ENCODE results near the gene BIRC3. TPM values are rescaled to one million over a fixed set of nuclear protein-coding genes. Genes with fewer than 3 reads are reported as not detected.

Gene BIRC3
- polyA plus RNA-seq, 1 donor from 2014 or later = not detected

- Histone ChIP-seq H3K9ac (ENCODE audit: low read length) (no peak overlapping the region), H4K20me1 (ENCODE audit: insufficient read depth) (no peaks in the 10 kb centered on the region), H3K4me3 (ENCODE audit: low read length) (no peak overlapping the region), H3K79me2 (replicated peaks; ENCODE audit: insufficient read depth, low read length) (peaks cover 3% of the 10 kb centered on the region), H3K27me3 (ENCODE audit: insufficient read depth, low read depth, low read length) (no peaks in the 10 kb centered on the region), H3K9me3 (ENCODE audit: low read length) (peaks cover 3% of the 10 kb centered on the region), H3K9me2 (ENCODE audit: insufficient read depth, low read length) (no peaks in the 10 kb centered on the region), H3K27ac (ENCODE audit: low read length) (no peak overlapping the region), H3K4me2 (ENCODE audit: low read length) (no peak overlapping the region), H2AFZ (ENCODE audit: low read depth, low read length) (no peak overlapping the region), H3F3A (ENCODE audit: insufficient read depth, low read length, poor library complexity, severe bottlenecking) (no peaks in the 10 kb centered on the region), H3K36me3 (ENCODE audit: insufficient read depth, low read length) (peaks cover 10% of the 10 kb centered on the region)
- TF ChIP-seq POLR2AphosphoS5 (IDR thresholded peaks at IDR 0.05) (no peak), EP300 (conservative IDR thresholded peaks at IDR 0.05; ENCODE audit: poor library complexity, severe bottlenecking) (no peak), TAF1 (IDR thresholded peaks at IDR 0.05; ENCODE audit: low read depth) (no peak), SMC3 (conservative IDR thresholded peaks at IDR 0.05; ENCODE audit: poor library complexity) (no peak), CTCF (IDR thresholded peaks at IDR 0.05; ENCODE audit: poor library complexity, severe bottlenecking) (no peak), RAD21 (conservative IDR thresholded peaks at IDR 0.05) (no peak)
Observed at GRCh38 chr11:102357116-102357515, 39.8 kb downstream of the BIRC3 start.

GRCh38 chr11:102359372-102359771 is 42.1 kb downstream of the BIRC3 start:
- TF ChIP-seq RAD21 (conservative IDR thresholded peaks at IDR 0.05) (no peak), EZH2 (IDR thresholded peaks at IDR 0.05; ENCODE audit: borderline replicate concordance, insufficient read depth, low read length, poor library complexity, severe bottlenecking) (no peak), MXI1 (conservative IDR thresholded peaks at IDR 0.05; ENCODE audit: poor library complexity, severe bottlenecking) (no peak), EP300 (conservative IDR thresholded peaks at IDR 0.05; ENCODE audit: poor library complexity, severe bottlenecking) (no peak), POLR2AphosphoS5 (IDR thresholded peaks at IDR 0.05) (no peak), SMC3 (conservative IDR thresholded peaks at IDR 0.05; ENCODE audit: poor library complexity) (no peak), TAF1 (IDR thresholded peaks at IDR 0.05; ENCODE audit: low read depth) (no peak), CTCF (IDR thresholded peaks at IDR 0.05; ENCODE audit: poor library complexity, severe bottlenecking) (no peak), REST (IDR thresholded peaks at IDR 0.05; ENCODE audit: borderline replicate concordance) (no peak)
- Histone ChIP-seq H3K36me3 (ENCODE audit: insufficient read depth, low read length) (peaks cover 10% of the 10 kb centered on the region), H3K9ac (ENCODE audit: low read length) (no peak overlapping the region), H3K4me2 (ENCODE audit: low read length) (no peak overlapping the region), H4K20me1 (ENCODE audit: insufficient read depth) (no peaks in the 10 kb centered on the region), H3F3A (ENCODE audit: insufficient read depth, low read length, poor library complexity, severe bottlenecking) (no peaks in the 10 kb centered on the region), H3K9me3 (ENCODE audit: low read length) (peaks cover 3% of the 10 kb centered on the region), H3K9me2 (ENCODE audit: insufficient read depth, low read length) (no peaks in the 10 kb centered on the region), H2AFZ (ENCODE audit: low read depth, low read length) (no peak overlapping the region), H3K4me3 (ENCODE audit: low read length) (no peak overlapping the region), H3K27me3 (ENCODE audit: insufficient read depth, low read depth, low read length) (no peaks in the 10 kb centered on the region), H3K27ac (ENCODE audit: low read length) (no peak overlapping the region), H3K79me2 (replicated peaks; ENCODE audit: insufficient read depth, low read length) (peaks cover 3% of the 10 kb centered on the region)

All from neural cell (in vitro differentiated cells).